CD14-positive monocyte (primary cell): Measurements from ENCODE around the gene NRIP2. TPM values are rescaled to one million over a fixed set of nuclear protein-coding genes. Genes with fewer than 3 reads are reported as not detected.

Experiments used
- DNase-seq, 3 donors: peaks; one replicate each; pipeline ENCODE4 v3.0.0-alpha.2; 2011 to 2022
- H2AFZ ChIP-seq: 2 replicates; pipeline ENCODE4 v1.6.0; 2012; ENCODE audit warnings: mild to moderate bottlenecking, low read depth, low read length, inconsistent platforms; ENCODE audit not compliant: insufficient read depth, poor library complexity, severe bottlenecking
- H3K27ac ChIP-seq, 2 donors: 1 replicate in 1 of 2; 2 replicates in 1 of 2; pipeline ENCODE4 v1.5.1; 2012 to 2013; ENCODE audit warnings: low read length in 2 of 2, control low read depth in 1 of 2, inconsistent platforms in 1 of 2, low read depth in 1 of 2, mild to moderate bottlenecking in 1 of 2
- H3K27me3 ChIP-seq, 2 donors: one replicate each; pipeline versions ENCODE4 v1.6.0 to v1.6.1; 2011 to 2013; ENCODE audit warnings: low read length in 2 of 2; ENCODE audit not compliant: control insufficient read depth in 2 of 2, insufficient read depth in 2 of 2
- H3K36me3 ChIP-seq, 2 donors: replicated peaks in 1 of 2; 1 replicate in 1 of 2; 2 replicates in 1 of 2; pipeline versions ENCODE4 v1.5.1 to v1.6.1; 2012 to 2013; ENCODE audit warnings: low read length in 2 of 2, control low read depth in 1 of 2, inconsistent platforms in 1 of 2, mild to moderate bottlenecking in 1 of 2; ENCODE audit not compliant: insufficient read depth in 2 of 2, control insufficient read depth in 1 of 2
- H3K4me1 ChIP-seq, 2 donors: 1 replicate in 1 of 2; 2 replicates in 1 of 2; pipeline versions ENCODE4 v1.5.1 to v1.6.1; 2012 to 2013; ENCODE audit warnings: low read length in 2 of 2, control low read depth in 1 of 2, inconsistent platforms in 1 of 2, mild to moderate bottlenecking in 1 of 2, moderate library complexity in 1 of 2; ENCODE audit not compliant: insufficient read depth in 2 of 2, control insufficient read depth in 1 of 2
- H3K4me2 ChIP-seq: replicated peaks from 2 replicates; pipeline ENCODE3; 2012; ENCODE audit warnings: low read length, moderate library complexity, mild to moderate bottlenecking; ENCODE audit not compliant: poor library complexity, severe bottlenecking; ENCODE audit errors: extremely low read depth
- H3K4me3 ChIP-seq, 3 experiments: fragments of 200-600 bp in 1 of 3; sonication (generic) in 1 of 3; replicated peaks in 1 of 3; 1 replicate in 2 of 3; 2 replicates in 1 of 3; pipeline ENCODE4 v1.5.1; 2011 to 2013; ENCODE audit warnings: low read length in 3 of 3, mild to moderate bottlenecking in 3 of 3, control low read depth in 2 of 3, low read depth in 2 of 3, inconsistent platforms in 1 of 3, moderate library complexity in 1 of 3
- H3K79me2 ChIP-seq: 2 replicates; pipeline ENCODE4 v1.6.0; 2012; ENCODE audit warnings: mild to moderate bottlenecking, control low read depth, inconsistent platforms, low read length, moderate library complexity; ENCODE audit not compliant: insufficient read depth
- H3K9ac ChIP-seq: 2 replicates; pipeline ENCODE4 v1.6.0; 2017; ENCODE audit warnings: low read length, mild to moderate bottlenecking; ENCODE audit not compliant: insufficient read depth, poor library complexity, severe bottlenecking
- H3K9me3 ChIP-seq, 2 donors: replicated peaks in 1 of 2; 1 replicate in 1 of 2; 2 replicates in 1 of 2; pipeline versions ENCODE4 v1.5.1 to v1.6.1; 2012 to 2013; ENCODE audit warnings: low read length in 2 of 2, control low read depth in 1 of 2; ENCODE audit not compliant: control insufficient read depth in 1 of 2, insufficient read depth in 1 of 2
- H4K20me1 ChIP-seq: 2 replicates; pipeline ENCODE4 v1.6.0; 2012; ENCODE audit warnings: mild to moderate bottlenecking, low read length, control low read depth, moderate library complexity; ENCODE audit not compliant: insufficient read depth
- H3K27ac Mint-ChIP-seq, 7 donors: one replicate each; pipeline ENCODE4 v1.8.0; 2020; ENCODE audit warnings: mild to moderate bottlenecking in 7 of 7, mixed read lengths in 7 of 7, moderate library complexity in 6 of 7, inconsistent platforms in 2 of 7
- H3K27me3 Mint-ChIP-seq, 3 donors: one replicate each; pipeline ENCODE4 v1.8.0; 2021 to 2022; ENCODE audit warnings: low read depth in 3 of 3, mild to moderate bottlenecking in 3 of 3, mixed read lengths in 3 of 3, moderate library complexity in 3 of 3, inconsistent platforms in 1 of 3
- H3K36me3 Mint-ChIP-seq, 2 donors: one replicate each; pipeline ENCODE4 v1.8.0; 2020; ENCODE audit warnings: mixed read lengths in 2 of 2, inconsistent platforms in 1 of 2, mild to moderate bottlenecking in 1 of 2
- H3K4me1 Mint-ChIP-seq: one replicate; pipeline ENCODE4 v1.8.0; 2020; ENCODE audit warnings: mild to moderate bottlenecking, mixed read lengths
- H3K4me3 Mint-ChIP-seq, 2 donors: one replicate each; pipeline ENCODE4 v1.8.0; 2020; ENCODE audit warnings: mild to moderate bottlenecking in 2 of 2, mixed read lengths in 2 of 2, moderate library complexity in 1 of 2
- H3K9me3 Mint-ChIP-seq, 7 donors: one replicate each; pipeline ENCODE4 v1.8.0; 2020 to 2022; ENCODE audit warnings: mixed read lengths in 7 of 7, mild to moderate bottlenecking in 6 of 7, moderate library complexity in 6 of 7, inconsistent platforms in 2 of 7
- WGBS: methylation state at CpG from one replicate; pipeline ENCODE4 v1.1.5; 2013; ENCODE audit warnings: missing lambda C conversion rate; ENCODE audit not compliant: insufficient coverage; 5-methylcytosine and 5-hydroxymethylcytosine counted together
- intact Hi-C, 2 donors: fragments of 100-400 bp; cut with micrococcal nuclease; formaldehyde crosslinking; loops; one replicate each; pipeline versions ENCODE4 v1.15.0 to v1.15.1; 2023
- polyA plus RNA-seq, 3 donors: library from polyadenylated mRNA; depleted of rRNA in 1 of 3; unstranded in 2 of 3; stranded (reverse) in 1 of 3; fragments of 300-500 nt in 2 of 3; fragments of >200 nt in 1 of 3; fragmentation: Illumina TruSeq in 2 of 3; gene quantifications; 1 replicate in 2 of 3; 2 replicates in 1 of 3; pipeline ENCODE4 v1.2.3, GENCODE V29; 2012 to 2021
- TF ChIP-seq, protein P1 (sequence below): fragments of 200-600 bp; IDR thresholded peaks from one replicate; pipeline ENCODE4 v1.8.0; 2022; ENCODE audit warnings: antibody characterized with exemption, mild to moderate bottlenecking

NRIP2 gene
- polyA plus RNA-seq, 3 donors, result 0.19 to 0.24 TPM; not detected in 1

DNA sequence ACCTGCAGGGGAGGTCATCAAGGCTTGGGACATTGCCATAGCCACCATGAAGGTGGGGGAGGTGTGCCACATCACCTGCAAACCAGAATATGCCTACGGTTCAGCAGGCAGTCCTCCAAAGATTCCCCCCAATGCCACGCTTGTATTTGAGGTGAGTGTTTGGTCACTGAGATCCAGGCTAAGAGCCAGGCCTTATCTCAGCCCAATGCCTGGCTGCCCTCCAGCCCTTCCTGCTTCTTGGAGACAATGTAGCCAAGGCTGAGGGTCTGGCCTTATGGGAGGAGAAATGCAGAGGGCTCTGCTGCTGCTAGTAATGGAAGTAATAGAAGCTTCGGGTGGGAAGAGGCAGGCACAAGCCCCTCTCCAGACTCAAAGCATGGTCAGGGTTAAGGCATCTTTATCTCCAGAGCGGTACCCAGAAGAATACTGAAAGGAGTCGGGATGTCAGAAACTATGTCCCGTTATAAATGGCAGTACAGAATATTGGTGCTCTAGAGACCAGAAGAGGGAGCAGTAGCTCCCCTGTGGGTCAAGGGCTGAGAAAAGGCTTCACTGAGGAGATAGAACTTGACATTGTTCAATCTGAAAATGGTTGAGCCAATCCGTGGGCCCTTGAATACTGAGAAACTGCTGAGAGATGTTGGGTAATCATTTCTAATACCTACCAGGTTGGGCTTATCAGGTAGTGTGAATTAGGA is 37.0 kb downstream of the NRIP2 start:
- no peak overlapping the region for H3K27ac Mint-ChIP-seq
- no peak overlapping the region for H3K9ac ChIP-seq
- H3K9me3 Mint-ChIP-seq, result peaks cover 0 to 5% (median 0%) of the 10 kb centered on the region in 7 donors
- H3K4me1 Mint-ChIP-seq, result peaks cover 22% of the 10 kb centered on the region
- H3K27me3 ChIP-seq, result peaks cover 8 to 19% of the 10 kb centered on the region in 2 donors
- H4K20me1 ChIP-seq, result peaks cover 10% of the 10 kb centered on the region
- TF ChIP-seq, protein P1, sequence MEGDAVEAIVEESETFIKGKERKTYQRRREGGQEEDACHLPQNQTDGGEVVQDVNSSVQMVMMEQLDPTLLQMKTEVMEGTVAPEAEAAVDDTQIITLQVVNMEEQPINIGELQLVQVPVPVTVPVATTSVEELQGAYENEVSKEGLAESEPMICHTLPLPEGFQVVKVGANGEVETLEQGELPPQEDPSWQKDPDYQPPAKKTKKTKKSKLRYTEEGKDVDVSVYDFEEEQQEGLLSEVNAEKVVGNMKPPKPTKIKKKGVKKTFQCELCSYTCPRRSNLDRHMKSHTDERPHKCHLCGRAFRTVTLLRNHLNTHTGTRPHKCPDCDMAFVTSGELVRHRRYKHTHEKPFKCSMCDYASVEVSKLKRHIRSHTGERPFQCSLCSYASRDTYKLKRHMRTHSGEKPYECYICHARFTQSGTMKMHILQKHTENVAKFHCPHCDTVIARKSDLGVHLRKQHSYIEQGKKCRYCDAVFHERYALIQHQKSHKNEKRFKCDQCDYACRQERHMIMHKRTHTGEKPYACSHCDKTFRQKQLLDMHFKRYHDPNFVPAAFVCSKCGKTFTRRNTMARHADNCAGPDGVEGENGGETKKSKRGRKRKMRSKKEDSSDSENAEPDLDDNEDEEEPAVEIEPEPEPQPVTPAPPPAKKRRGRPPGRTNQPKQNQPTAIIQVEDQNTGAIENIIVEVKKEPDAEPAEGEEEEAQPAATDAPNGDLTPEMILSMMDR, result no peak
- H3K36me3 ChIP-seq, result peaks cover 30 to 56% of the 10 kb centered on the region in 2 donors
- H3K4me3 ChIP-seq, result no peak overlapping the region
- no peak for DNase-seq
- peaks cover 15 to 28% of the 10 kb centered on the region in 2 donors for H3K4me1 ChIP-seq
- H3K36me3 Mint-ChIP-seq, result peaks cover 44 to 50% of the 10 kb centered on the region in 2 donors
- H3K27me3 Mint-ChIP-seq, result peaks cover 14 to 20% (median 19%) of the 10 kb centered on the region in 3 donors
- H3K27ac ChIP-seq, result no peak overlapping the region
- H2AFZ ChIP-seq, result no peak overlapping the region
- H3K79me2 ChIP-seq, result peaks cover 4% of the 10 kb centered on the region
- H3K9me3 ChIP-seq, result no peaks in the 10 kb centered on the region
- 86% methylated on average over 5 of the region's 7 CpGs for WGBS
- H3K4me3 Mint-ChIP-seq, result no peak overlapping the region
- intact Hi-C loops, result loop anchor here in 1 of 2 donors (5.0 kb wide), 1 partner anchor 74 kb away; no protein-coding TSS in a partner anchor
- no peak overlapping the region for H3K4me2 ChIP-seq

GRCh38 chr12:2796187-2796666 is 38.6 kb downstream of the NRIP2 start:
- peaks cover 22% of the 10 kb centered on the region for H3K4me1 Mint-ChIP-seq

More at GRCh38 chr12:2796187-2796666, 38.6 kb downstream of the NRIP2 start:
- H3K36me3 Mint-ChIP-seq, result peaks cover 30 to 38% of the 10 kb centered on the region in 2 donors
- Histone ChIP-seq H3K4me2 (peak overlapping the region; percentile 99), H3K4me3 (peak overlapping the region; percentile 74 to 95 (median 86)), H3K9ac (peak overlapping the region; percentile 67), H3K4me1 (peaks cover 15 to 28% of the 10 kb centered on the region in 2 donors), H4K20me1 (peaks cover 10% of the 10 kb centered on the region), H3K9me3 (no peaks in the 10 kb centered on the region), H2AFZ (peak overlapping the region; percentile 81), H3K27ac (peak overlapping the region in 1 of 2 donors; percentile 36), H3K36me3 (peaks cover 27 to 40% of the 10 kb centered on the region in 2 donors), H3K27me3 (peaks cover 8 to 22% of the 10 kb centered on the region in 2 donors), H3K79me2 (peaks cover 4% of the 10 kb centered on the region)
- intact Hi-C loops, result loop anchor here in 1 of 2 donors (5.0 kb wide), 1 partner anchor 76 kb away; no protein-coding TSS in a partner anchor
- peak in 1 of 3 donors; percentile 14 for DNase-seq
- H3K9me3 Mint-ChIP-seq, result peaks cover 0 to 5% (median 0%) of the 10 kb centered on the region in 7 donors
- 1% methylated on average over 13 of the region's 14 CpGs for WGBS
- peak overlapping the region; percentile 98 to 99 for H3K4me3 Mint-ChIP-seq
- H3K27ac Mint-ChIP-seq, result peak overlapping the region in 6 of 7 donors; percentile 65 to 84 (median 78)
- peaks cover 19 to 27% (median 19%) of the 10 kb centered on the region in 3 donors for H3K27me3 Mint-ChIP-seq
- TF ChIP-seq, protein P1, result no peak
